ENCODE results near the gene ATP13A2.
"Not testable (repeated sequence)": the region's sequence is repeated elsewhere in the genome, so short reads cannot be mapped to it uniquely, and the experiment has no call there.

ATP13A2 gene

GRCh38 chr1:16938351-16939321 lies 73.1 kb downstream of the ATP13A2 start:
- TF ChIP-seq POLR2A (IDR thresholded peaks at IDR 0.05; ENCODE audit: low read depth, low read length): no peak
- FAIRE-seq (no peak), DNase-seq (ENCODE audit: insufficient read length, low spot score) (no peak)

DNA sequence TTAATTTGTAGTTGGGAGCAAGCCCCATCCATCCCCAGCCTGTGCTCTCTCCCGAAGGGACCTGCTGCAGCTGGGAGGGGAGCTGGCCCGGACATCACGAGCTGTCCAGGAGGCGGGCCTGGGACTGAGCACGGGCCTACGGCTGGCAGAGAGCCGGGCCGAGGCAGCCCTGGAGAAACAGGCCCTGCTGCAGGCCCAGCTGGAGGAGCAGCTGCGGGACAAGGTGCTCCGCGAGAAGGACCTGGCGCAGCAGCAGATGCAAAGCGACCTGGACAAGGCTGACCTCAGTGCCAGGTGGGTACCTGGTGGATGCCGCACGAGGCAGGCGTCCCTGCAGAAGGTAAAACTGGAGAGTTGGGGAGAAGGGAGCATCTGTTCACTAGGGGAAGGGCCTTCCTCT lies 75.1 kb downstream of the ATP13A2 start:
- not testable (repeated sequence) for FAIRE-seq; DNase-seq (ENCODE audit: insufficient read length, low spot score)
